HG02840 (cell line): ENCODE measurements around the gene TSN.
"Not testable (repeated sequence)": the region's sequence is repeated elsewhere in the genome, so short reads cannot be mapped to it uniquely, and the experiment has no call there.

ENCODE experiments used
- ATAC-seq: cut with Tn5 transposase; IDR thresholded peaks from one replicate; pipeline ENCODE4 v1.9.1; 2021; ENCODE audit warnings: mild to moderate bottlenecking, moderate library complexity, moderate number of reproducible peaks; ENCODE audit not compliant: unreplicated experiment, low FRiP score

TSN gene

GRCh38 chr2:121755237-121756111 is at the start of gene TSN:
TSN (plus strand) TSS chr2:121755651; CDS start chr2:121755780, 129 bp downstream.
- peak; percentile 99 for ATAC-seq

- ATAC-seq: no peak
These were observed 49.5 kb upstream of the TSN start for GRCh38 chr2:121705958-121706357.

GRCh38 chr2:121707344-121707919 is 48.0 kb upstream of the TSN start:
- no peak for ATAC-seq

GRCh38 chr2:121707920-121708361 is 47.5 kb upstream of the TSN start:
- no peak for ATAC-seq

- no peak for ATAC-seq
These were observed 45.5 kb upstream of the TSN start for GRCh38 chr2:121709776-121710469.

- ATAC-seq: no peak
These were observed 44.8 kb upstream of the TSN start for GRCh38 chr2:121710470-121711170.

GRCh38 chr2:121711481-121711880 is 44.0 kb upstream of the TSN start:
- ATAC-seq: not testable (repeated sequence)

- no peak for ATAC-seq
These were observed 39.3 kb upstream of the TSN start for GRCh38 chr2:121716126-121716525.

GRCh38 chr2:121717529-121717928 is 37.9 kb upstream of the TSN start:
- no peak for ATAC-seq

GRCh38 chr2:121721926-121722325 is 33.5 kb upstream of the TSN start:
- ATAC-seq: no peak

GRCh38 chr2:121722479-121722878 is 33.0 kb upstream of the TSN start:
- ATAC-seq: no peak

- no peak for ATAC-seq
These were observed 32.1 kb upstream of the TSN start for GRCh38 chr2:121723316-121723715.

GRCh38 chr2:121727332-121727731 is 28.1 kb upstream of the TSN start:
- ATAC-seq: no peak

GRCh38 chr2:121727950-121728349 is 27.5 kb upstream of the TSN start:
- no peak for ATAC-seq

- ATAC-seq: no peak
These were observed 24.1 kb upstream of the TSN start for GRCh38 chr2:121731366-121731765.

- not testable (repeated sequence) for ATAC-seq
These were observed 20.9 kb upstream of the TSN start for GRCh38 chr2:121734544-121734943.

GRCh38 chr2:121735518-121736074 is 19.9 kb upstream of the TSN start:
- ATAC-seq: no peak

- ATAC-seq: no peak
These were observed 19.4 kb upstream of the TSN start for GRCh38 chr2:121736140-121736461.

- ATAC-seq: peak; percentile 91
These were observed 18.8 kb upstream of the TSN start, which contains the start of gene NIFK for GRCh38 chr2:121736462-121737336. NIFK (minus strand) TSS chr2:121736875; CDS start chr2:121736850, 25 bp downstream.
